Astrocyte (in vitro differentiated cells and primary cell): Measurements from ENCODE around the gene FLRT1.

ENCODE experiments used
- CTCF ChIP-seq: IDR thresholded peaks from 2 replicates; pipeline ENCODE4 v1.5.1; 2011; ENCODE audit warnings: low read depth, mild to moderate bottlenecking, inconsistent platforms, low read length, moderate library complexity; ENCODE audit not compliant: insufficient read depth
- EZH2 ChIP-seq: IDR thresholded peaks from 2 replicates; pipeline ENCODE4 v1.6.1; 2012; ENCODE audit warnings: mild to moderate bottlenecking, low read length, inconsistent platforms; ENCODE audit not compliant: insufficient read depth

GRCh38 chr11:63997104-63997700, 38.5 kb upstream of the FLRT1 start:
- TF ChIP-seq CTCF (no peak), EZH2 (no peak)
